HPDE6-E6E7 (cell line): ENCODE results near the gene TSTD2.

Source experiments
- DNase-seq: peaks from one replicate; pipeline ENCODE4 v3.0.0; 2011; ENCODE audit warnings: missing footprints; ENCODE audit errors: extremely low spot score

TSTD2 gene

DNA sequence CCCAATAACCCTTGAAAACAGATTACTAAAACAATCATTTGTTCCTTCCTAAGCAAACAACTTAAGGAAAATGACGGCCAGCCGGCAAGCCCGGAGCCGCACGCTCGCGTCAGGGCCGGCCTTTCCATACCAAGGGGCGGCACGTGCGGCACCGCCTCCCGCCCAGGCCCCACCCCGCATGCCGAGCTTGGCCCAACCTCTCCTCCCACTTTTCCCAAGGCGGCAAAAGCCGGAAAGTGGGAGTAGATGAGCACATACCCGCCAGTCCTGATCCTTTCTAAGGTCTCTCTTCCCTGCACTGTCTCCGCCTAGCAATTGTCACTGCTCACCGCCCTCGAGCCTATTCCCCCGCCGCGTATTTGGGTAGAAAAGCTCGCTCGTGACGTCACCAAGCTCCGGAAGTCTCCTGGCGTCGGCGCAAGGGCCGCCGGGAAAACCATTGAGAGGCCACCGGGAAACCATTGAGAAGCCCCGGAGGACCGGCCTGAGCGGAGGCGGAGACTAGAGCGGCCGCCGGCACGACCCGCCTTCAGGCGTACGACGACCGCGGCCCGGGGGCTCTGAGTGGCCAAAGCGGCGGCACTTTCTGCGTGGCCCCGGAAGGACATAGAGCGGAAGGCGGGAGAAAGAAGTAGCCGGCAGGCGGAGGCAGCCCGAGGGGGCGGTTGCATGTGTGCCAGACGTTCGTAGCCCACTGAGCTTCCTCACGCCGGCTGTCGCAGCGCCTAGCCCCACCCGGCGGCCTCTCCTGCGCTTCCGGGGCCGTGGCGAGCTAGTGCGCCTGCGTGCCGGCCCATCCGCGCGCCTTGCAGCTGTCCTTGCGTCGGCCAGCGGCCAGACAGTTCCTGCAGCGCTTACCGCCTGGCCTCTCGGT is at the start of gene TSTD2, which contains the start of gene NCBP1:
TSS of gene TSTD2 (minus strand) at position 384 of the 874 bp plus-strand sequence. CDS start 5,806 bp downstream, outside the sequence.
TSS of gene NCBP1 (plus strand) at position 837 of the 874 bp plus-strand sequence. CDS start 61 bp downstream, outside the sequence.
- peak; percentile 93 for DNase-seq

DNA sequence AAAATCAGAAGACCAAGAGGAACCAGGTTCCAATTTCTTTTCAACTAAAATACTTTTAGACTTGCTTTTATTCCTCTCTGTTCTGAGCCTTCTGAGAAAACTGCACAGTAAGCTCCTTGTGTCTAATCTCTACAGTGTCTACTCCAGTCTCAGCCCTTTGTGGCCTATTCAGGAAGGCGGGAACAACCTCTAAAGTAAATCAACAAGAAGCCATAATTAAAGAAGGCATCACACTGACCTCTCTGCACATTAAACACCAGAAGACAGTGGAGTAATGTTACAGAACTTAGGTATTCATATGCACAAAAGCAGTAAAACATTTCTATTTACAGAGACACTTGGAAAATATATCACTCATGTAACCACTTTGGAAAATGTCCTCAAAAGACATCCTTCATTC is 49.1 kb upstream of the TSTD2 start:
- DNase-seq: no peak

DNA sequence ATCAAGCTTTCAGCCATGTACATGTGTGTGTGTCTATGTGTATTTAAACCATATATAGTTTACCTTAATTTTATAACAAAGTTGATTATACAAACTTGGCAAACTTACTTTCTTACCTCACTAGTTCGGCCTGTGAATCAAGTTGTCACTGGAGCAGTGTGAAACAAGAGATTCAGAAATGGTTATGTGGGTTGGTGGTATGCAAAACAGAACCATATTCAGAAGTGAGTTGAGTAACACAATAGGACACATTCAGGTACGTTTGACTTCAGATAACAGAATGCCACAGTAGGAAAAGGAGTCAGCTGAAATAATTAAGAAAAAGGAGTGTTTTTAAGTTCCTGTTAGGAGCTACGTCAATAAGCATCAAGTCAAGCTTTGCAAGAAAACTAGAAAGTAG is 42.5 kb upstream of the TSTD2 start:
- no peak for DNase-seq

DNA sequence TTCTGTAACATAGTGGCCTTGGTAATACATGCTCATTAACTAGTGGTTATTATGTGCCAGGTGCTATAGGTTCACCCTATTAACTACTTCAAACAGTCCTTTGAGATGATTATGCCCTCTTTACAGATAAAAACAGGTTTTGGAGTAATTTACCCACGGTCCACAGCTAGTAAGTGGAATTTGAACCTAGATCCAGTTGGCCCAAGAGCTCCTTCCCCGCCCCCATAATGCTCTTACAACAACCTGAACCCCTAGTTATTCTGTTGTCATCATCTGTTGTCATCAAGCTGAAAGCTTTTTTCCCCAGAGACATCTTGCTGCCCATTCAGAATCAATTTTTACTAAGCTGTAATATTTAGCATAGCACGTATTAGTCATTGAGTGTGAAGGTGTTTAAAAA is 40.8 kb upstream of the TSTD2 start:
- no peak for DNase-seq

DNA sequence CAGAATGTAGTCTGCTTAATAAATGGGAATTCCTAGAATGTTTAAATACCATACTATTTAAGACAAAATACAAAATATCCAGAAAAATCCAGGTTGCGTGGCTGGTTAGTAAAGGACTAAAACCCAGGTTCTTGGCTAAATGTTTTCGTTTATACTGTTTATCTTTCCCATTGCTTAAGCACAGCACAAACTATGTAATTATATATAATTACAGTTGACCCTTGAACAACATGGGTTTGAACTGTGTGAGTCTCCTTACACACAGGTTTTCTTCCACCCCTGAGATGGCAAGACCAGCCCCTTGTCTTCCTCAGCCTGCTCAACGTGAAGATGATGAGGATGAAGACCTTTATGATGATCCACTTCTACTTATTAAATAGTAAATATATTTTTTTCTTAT is 39.2 kb upstream of the TSTD2 start:
- no peak for DNase-seq

DNA sequence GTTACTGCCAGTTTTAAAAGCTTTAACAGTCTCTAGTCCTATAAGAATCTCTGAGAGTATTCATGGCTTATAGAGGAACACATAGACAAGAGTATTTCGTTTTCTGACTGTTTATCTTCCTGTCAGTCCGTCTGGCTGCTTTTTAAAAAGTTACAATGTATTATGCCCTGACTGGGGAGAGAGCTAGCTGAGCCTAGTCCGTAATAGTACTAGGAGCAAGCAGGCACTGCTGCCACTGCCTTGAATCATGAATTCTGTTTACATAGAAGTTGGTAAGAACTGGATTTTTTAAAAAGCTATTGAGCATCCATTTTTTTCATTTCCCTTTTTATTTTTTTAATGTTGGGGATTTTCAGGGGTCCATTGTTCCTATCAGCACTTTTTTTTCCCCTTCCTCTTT is 37.4 kb upstream of the TSTD2 start:
- DNase-seq: no peak

DNA sequence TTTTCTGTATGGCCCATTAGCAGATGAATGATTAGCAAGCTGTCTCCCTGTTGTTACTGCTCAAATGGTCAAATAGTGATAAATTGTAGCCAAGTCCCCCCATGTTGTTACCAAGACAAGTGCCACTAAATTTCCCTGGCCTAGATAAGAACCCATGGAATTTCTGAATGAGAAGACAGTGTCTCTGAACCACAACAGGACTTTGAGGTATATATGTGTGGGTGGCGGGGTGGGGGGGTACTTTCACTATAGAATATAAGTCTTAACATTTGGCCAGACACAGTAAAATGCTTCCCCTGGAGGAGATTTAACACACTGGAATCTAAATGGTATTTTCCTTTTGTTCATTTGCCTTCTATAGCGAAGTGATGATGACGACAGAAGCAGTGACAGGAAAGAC is 35.3 kb upstream of the TSTD2 start:
- no peak for DNase-seq

DNA sequence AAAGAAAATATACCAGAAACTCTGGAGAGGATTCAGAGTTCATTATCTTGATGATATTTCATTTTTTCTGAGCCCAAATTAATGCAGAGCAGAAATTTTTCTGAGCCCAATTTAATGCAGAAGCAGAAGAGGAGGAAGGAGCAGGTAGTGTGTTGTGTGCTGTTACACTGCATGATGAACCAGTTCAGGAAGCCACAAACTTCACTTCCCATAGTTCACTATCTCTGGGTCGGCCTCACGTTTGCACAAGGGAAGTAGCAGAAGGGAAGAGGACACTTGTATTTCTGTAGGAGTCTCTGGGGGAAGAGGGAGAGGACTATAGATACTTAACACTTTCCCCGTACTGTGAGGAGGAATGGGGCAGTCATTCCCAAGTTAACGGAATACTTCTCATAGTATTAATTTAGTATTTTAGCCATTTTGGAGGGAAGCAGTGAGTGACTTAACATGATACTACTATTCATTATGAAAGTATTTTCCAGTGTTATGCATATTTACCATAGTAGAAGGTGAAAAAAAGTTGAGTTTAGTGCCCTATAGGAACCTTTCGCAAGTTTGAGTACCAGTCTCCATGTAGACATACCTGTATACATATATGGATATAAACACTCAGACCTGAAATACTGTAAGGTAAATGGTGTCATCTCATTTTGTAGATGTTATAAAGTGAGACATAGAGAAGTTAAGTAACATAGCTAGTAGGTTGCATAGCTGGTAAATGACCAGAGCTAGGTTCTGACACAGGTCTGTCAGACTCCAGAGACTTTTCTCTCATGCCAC is 33.9 kb upstream of the TSTD2 start:
- DNase-seq: no peak

DNA sequence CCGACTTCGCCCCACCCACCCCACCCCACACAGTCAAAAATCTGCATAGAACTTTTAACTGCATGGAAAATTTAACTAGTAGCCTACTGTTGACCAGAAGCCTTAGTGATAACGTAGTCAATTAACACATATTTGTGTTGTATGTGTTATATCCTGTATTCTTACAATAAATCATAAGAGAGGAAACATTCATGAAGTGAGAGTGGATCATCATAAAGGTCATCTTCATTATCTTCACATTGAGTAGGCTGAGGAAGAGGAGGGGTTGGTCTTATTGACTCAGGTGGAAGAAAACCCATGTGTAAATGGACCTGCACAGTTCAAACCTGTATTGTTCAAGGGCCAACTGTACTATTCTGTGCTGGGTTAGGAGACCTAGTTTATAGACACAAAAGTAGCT is 32.6 kb upstream of the TSTD2 start:
- no peak for DNase-seq

DNA sequence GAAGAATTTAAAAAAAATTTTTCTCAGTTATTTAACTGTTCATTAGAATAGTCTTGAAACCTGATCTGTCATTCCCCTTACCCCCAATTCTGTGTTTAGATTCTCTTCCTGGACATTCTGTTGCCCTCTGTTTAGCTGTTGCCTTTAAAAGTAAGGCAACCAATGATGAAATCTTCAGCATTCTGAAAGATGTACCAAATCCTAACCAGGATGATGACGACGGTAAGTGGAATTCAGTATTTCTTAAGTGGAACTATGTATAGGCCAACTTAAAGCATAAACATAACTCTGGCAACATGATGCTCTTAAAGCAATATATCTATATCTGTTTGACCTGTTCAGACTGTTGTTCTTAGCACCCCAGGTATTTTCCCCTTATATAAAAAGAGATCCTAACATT is 27.7 kb upstream of the TSTD2 start:
- DNase-seq: no peak

DNA sequence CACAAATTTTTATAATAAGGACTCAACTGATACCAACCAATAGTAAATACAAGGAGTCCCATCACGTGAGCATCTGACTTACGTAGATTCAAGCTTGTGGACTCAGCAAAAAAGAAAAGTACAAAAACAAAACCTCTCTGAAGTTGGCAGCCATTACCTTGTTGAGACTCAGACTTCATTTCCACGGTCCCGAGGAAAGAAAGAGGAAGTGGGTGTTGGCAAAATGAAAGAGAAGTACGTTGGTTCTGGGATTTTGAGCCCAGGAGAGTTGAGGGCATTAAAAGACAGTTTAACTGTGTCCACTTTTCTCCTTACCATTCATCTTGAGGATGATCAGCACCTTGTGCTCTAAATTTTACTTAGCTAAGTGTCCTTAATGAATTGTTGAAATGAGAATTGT is 27.2 kb upstream of the TSTD2 start:
- no peak for DNase-seq

DNA sequence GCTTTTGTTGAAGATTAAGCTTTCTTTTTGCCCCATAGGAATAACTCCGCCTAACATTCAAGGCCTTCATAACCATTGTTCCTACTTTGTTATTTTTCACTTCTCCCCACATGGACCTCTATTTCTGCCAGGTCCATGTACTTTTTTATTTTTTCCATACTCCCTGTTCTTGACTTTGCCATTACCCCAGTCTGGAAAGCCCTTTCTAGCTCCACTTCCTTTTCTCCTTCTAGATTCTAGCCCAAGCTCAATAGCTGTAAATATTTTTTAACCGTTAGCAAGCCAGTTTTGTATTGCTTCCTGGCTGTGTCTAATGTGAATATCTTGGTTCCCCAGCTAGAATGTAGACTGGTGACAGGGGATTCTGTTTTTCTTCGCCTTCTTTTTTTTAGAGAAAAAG is 26.6 kb upstream of the TSTD2 start:
- no peak for DNase-seq

DNA sequence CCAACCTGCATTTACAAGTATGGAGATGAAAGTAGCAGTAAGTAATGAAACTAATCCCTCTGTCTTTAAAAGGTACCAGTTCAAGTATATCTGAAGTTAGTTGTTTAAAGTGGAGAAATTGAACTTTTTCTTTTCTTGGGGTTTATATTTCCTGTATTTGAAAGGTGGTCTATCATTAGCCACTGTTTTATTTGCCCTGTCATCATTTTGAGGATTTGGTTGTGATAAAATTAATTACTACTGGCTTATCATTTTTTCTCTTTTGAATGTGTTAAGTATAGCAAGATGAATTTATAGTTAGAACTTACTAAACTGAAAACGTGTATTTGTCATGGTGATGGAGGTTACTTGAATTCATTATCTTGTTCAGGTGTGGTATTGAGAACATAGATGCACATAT is 25.5 kb upstream of the TSTD2 start:
- no peak for DNase-seq

DNA sequence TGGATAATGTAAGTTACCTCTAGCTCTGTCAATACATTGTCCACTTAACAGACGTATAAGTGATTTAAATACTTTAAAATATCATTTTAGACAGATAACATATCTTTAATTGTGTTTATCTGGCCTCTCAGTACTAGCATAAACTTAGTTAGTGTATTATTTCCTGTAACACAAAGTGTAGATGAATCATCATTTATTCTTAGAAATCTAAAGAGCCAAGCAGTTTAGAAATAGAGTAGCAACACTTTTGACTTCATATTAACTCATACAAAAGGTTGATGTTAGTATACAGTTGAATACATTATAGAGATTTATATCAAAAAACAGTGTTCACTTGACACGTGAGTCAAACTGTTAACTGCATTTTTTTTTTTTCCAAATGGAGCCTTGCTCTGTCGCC is 18.5 kb upstream of the TSTD2 start:
- DNase-seq: no peak

DNA sequence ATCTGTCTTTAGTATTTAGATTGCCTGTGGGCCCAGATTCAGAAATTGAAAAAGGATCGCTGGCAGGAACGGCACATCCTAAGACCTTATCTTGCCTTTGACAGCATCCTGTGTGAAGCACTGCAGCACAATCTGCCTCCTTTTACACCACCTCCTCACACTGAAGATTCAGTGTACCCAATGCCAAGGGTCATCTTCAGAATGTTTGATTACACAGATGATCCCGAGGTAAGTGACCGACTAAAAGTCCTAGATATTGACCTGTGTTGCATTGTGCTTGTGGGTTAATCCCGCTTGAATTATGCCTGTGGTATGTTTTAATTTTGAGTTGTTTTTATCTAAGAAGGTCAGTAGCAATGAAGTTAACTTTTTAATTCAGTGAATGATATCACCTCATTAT is 14.8 kb upstream of the TSTD2 start:
- no peak for DNase-seq

DNA sequence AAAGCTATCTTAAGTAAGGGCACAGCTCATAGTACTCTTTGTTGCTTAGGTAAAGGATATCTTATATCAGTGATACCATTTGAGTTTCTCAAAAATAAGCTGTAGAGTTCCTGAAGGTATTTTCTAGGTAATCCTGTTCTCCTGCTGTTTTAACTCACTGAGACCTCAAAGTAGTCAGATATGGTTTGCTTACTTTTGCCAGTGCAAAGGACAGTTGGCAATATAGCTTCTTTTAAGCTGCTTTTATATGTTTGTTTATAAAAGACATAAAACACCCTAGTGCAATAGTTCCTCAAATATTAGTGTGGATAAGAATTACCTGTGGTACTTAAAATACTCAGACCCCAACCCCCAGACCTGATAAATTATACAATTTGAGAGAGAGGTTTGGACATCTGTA is 12.6 kb upstream of the TSTD2 start:
- DNase-seq: no peak

DNA sequence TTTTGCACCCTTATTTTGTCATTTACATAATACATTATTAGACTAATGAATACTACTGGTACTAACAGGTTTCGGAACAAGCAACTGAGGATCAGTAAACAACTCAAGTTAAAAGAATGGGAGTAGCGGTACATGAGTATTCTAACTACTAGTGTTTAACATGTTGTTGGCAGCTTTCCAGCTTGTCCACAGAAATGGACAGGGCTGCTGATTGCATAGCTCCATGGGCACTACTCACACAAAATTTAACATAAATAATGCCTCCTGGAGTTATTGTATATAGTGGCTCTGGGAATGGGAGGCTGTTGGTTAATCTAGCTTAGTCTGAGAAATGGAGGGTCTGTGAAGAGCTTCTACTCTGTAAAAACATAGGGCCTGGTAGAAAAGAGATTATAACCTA is 7.2 kb upstream of the TSTD2 start:
- no peak for DNase-seq

DNA sequence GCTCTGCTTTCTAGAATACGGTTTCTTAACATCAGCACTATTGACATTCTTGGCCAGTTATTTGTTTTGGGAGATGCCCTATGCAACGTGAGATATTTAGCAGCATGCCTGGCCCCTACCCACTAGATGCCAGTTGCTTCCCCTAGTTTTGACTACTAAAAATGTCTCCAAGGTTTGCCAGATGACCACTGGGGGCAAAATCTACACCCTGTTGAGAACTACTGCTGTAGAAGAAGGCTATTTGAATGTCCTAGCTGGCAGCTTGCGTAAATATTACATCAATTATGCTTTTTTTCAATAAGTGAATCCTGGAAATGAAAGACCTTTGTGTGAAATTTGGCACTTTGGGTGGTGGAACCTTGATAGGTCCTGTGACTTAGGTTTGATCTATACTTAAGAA is 5.5 kb upstream of the TSTD2 start:
- no peak for DNase-seq

DNA sequence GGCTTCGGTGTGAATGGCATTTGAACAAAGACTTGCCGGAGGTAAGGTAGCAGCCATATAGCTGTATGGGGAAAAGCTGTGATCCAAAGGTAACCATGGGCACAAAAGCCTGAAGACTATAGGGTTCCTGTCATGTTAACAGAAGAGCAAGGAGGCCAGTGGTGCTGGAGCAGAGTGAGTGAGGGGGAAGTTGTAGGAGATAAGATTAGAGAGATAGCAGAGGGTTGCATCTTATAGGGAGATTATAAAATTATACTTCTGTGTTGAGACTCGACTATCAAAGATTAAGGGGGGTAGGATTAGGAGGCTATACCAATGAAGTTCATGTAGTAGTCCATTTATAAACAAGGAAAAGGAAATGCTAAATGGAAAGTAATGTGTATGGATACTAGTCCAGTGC is 3.7 kb upstream of the TSTD2 start:
- DNase-seq: no peak

DNA sequence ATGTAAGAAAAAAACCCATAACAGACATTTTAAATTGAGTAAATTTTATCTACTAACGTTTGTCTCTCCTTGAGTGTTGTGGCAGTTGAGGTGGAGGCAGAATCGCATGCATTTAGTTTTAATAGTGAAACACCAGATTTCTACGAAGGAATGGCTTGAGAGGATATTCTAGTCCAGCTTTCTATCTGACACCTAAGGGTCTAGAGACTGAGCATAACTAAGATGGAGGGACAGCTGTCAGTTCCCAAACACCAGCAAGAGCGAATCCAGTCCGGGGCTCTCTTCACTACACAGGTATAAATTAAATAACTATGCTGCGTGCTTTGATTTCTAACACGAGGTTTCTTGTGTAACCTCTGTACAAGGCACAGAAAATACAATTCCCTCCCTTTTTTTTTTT is 1.9 kb upstream of the TSTD2 start:
- no peak for DNase-seq

DNA sequence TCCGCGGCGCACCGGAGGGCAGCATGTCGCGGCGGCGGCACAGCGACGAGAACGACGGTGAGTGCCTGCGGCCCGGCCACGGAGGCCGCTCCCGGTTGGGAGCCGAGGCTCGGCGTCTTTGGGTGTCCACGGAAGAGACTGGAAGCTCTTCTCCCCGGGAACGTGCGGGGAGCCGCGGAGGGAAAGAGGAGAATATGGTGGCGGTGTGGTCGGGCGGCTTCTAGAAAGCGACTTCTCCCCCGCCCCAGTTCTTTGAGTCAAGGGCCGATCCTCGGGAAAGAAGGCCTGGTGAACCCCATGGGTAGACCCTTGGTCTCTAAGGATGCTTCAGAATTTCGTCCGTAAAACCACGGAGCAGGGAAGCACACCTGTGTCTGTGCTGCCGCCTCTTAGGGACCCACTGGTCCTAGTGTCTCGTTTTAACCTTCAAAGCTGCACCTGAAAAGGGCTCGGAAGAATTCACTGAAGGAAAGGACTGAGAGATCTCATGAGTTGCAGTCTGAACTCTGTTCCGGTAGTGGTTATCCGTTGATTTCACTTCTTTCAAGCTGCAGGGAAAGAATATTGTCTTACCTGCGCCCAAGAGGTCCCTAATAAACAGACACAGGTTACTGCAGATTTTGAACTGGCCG is 807 bp upstream of the TSTD2 start:
- DNase-seq: peak; percentile 11

DNA sequence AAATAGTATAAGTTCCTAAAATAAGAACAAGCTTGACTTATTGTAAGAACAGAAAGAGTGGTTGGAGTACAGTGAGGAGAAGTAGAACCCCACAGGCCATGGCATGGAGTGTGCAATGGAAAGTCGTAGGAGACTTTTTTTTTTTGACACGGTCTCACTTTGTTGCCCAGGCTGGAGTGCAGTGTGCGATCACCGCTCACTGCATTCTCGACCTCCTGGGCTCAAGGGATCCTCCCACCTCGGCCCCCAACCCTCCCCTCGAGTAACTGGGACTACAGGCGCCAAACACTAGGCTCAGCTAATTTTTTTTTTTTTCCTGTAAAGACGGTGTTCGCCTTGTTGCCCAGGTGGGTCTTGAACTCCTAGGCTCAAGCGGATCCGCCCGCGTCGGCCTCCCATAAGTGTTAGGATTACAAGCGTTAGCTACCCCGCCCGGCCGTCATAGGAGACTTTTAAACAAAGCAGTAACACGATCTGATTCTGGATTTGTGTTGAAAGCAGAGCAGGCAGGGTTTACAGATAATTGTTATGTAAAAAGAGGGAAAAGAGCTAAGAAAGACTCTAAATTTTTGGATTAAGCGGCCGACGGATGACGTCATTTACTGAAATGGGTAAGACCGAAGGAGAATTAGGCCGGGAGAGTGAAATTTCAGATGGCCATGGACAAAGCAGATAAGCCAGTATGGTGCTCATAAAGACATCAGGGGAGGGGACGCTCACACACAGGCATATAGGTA is 752 bp downstream of the TSTD2 start:
- DNase-seq: no peak
